GM18502 (cell line): ENCODE results near the gene ERRFI1.
"Not testable (repeated sequence)": the region's sequence is repeated elsewhere in the genome, so short reads cannot be mapped to it uniquely, and the experiment has no call there.

Experiments used
- ATAC-seq: cut with Tn5 transposase; IDR thresholded peaks from one replicate; pipeline ENCODE4 v1.9.1; 2021; ENCODE audit warnings: mild to moderate bottlenecking; ENCODE audit not compliant: unreplicated experiment, poor library complexity

ERRFI1 gene

GRCh38 chr1:7983086-7983778 lies 42.9 kb downstream of the ERRFI1 start:
- ATAC-seq, result no peak

- no peak for ATAC-seq
Observed at GRCh38 chr1:7980984-7981383, 45.1 kb downstream of the ERRFI1 start.

- no peak for ATAC-seq
Observed at GRCh38 chr1:7975212-7975865, 50.8 kb downstream of the ERRFI1 start.

GRCh38 chr1:7973086-7973485 lies 53.0 kb downstream of the ERRFI1 start:
- no peak for ATAC-seq

- ATAC-seq, result no peak
Observed at GRCh38 chr1:7972285-7972684, 53.8 kb downstream of the ERRFI1 start.

GRCh38 chr1:7971024-7971423 lies 55.1 kb downstream of the ERRFI1 start:
- ATAC-seq, result no peak

GRCh38 chr1:7970246-7970645 lies 55.9 kb downstream of the ERRFI1 start:
- ATAC-seq, result no peak

GRCh38 chr1:7967651-7968050 lies 58.5 kb downstream of the ERRFI1 start:
- no peak for ATAC-seq

- no peak for ATAC-seq
Observed at GRCh38 chr1:7967196-7967595, 58.9 kb downstream of the ERRFI1 start.

- no peak for ATAC-seq
Observed at GRCh38 chr1:7964476-7964875, 61.6 kb downstream of the ERRFI1 start.

GRCh38 chr1:7963841-7964240 lies 62.3 kb downstream of the ERRFI1 start:
- ATAC-seq, result not testable (repeated sequence)

- ATAC-seq, result not testable (repeated sequence)
Observed at GRCh38 chr1:7963378-7963730, 62.8 kb downstream of the ERRFI1 start.

- no peak for ATAC-seq
Observed at GRCh38 chr1:7962636-7963377, 63.3 kb downstream of the ERRFI1 start.

- peak; percentile 19 for ATAC-seq
Observed at GRCh38 chr1:7962014-7962335, 64.1 kb downstream of the ERRFI1 start.
